ENCODE measurements around the gene FAM131B.

Gene FAM131B

GRCh38 chr7:143303733-143304132 lies 58.8 kb downstream of the FAM131B start:
- ChIA-PET POLR2A (no interaction called here), CTCF (no interaction called here)

More at GRCh38 chr7:143303733-143304132, 58.8 kb downstream of the FAM131B start:
- no peak for DNase-seq (ENCODE audit: extremely low spot score)
- TF ChIP-seq HDGF (IDR thresholded peaks at IDR 0.05; ENCODE audit: borderline replicate concordance) (no peak), SUZ12 (IDR thresholded peaks at IDR 0.05) (no peak), SP1 (IDR thresholded peaks at IDR 0.05) (no peak)

Measured in HEK293T (cell line).